MM.1S (cell line): ENCODE data around the gene SMU1.

Experiments used
- DNase-seq: peaks from one replicate; pipeline ENCODE4 v3.0.0-alpha.2; 2015
- H2AFZ ChIP-seq: fragments of 300-600 bp; sonication (generic); 2 replicates; pipeline ENCODE4 v1.6.0; 2016; ENCODE audit warnings: antibody characterized with exemption, low read length
- H3F3A ChIP-seq: fragments of 300-600 bp; sonication (generic); 2 replicates; pipeline ENCODE4 v1.6.1; 2016; ENCODE audit warnings: mild to moderate bottlenecking, antibody characterized with exemption, low read length, moderate library complexity, mixed read lengths; ENCODE audit not compliant: insufficient read depth
- H3K27ac ChIP-seq: fragments of 300-600 bp; sonication (generic); 2 replicates; pipeline ENCODE4 v1.5.1; 2016; ENCODE audit warnings: mild to moderate bottlenecking, low read length
- H3K27me3 ChIP-seq: fragments of 300-600 bp; sonication (generic); replicated peaks from 2 replicates; pipeline ENCODE4 v1.6.0; 2016; ENCODE audit warnings: low read length; ENCODE audit not compliant: insufficient read depth
- H3K36me3 ChIP-seq: fragments of 300-600 bp; sonication (generic); replicated peaks from 2 replicates; pipeline ENCODE4 v1.6.1; 2016; ENCODE audit warnings: mild to moderate bottlenecking, low read length, mixed read lengths; ENCODE audit not compliant: insufficient read depth
- H3K4me1 ChIP-seq: fragments of 300-600 bp; sonication (generic); 2 replicates; pipeline ENCODE4 v1.6.1; 2016; ENCODE audit warnings: low read length, mixed read lengths
- H3K4me2 ChIP-seq: fragments of 300-600 bp; sonication (generic); 2 replicates; pipeline ENCODE4 v1.6.0; 2016; ENCODE audit warnings: low read depth, low read length
- H3K4me3 ChIP-seq: fragments of 300-600 bp; sonication (generic); 2 replicates; pipeline ENCODE4 v1.5.1; 2016; ENCODE audit warnings: low read length, mixed read lengths
- H3K79me2 ChIP-seq: fragments of 300-600 bp; sonication (generic); 2 replicates; pipeline ENCODE4 v1.6.1; 2016; ENCODE audit warnings: mixed run types, low read length, mixed read lengths
- H3K9ac ChIP-seq: fragments of 300-600 bp; sonication (generic); 2 replicates; pipeline ENCODE4 v1.6.1; 2016; ENCODE audit warnings: low read length, mixed read lengths
- H3K9me2 ChIP-seq: fragments of 300-600 bp; sonication (generic); replicated peaks from 2 replicates; pipeline ENCODE4 v1.6.1; 2016; ENCODE audit warnings: mild to moderate bottlenecking, low read length, mixed read lengths; ENCODE audit not compliant: insufficient read depth
- H3K9me3 ChIP-seq: fragments of 300-600 bp; sonication (generic); replicated peaks from 2 replicates; pipeline ENCODE4 v1.6.1; 2016; ENCODE audit warnings: mild to moderate bottlenecking, low read length, mixed read lengths; ENCODE audit not compliant: insufficient read depth
- H4K20me1 ChIP-seq: fragments of 300-600 bp; sonication (generic); 2 replicates; pipeline ENCODE4 v1.6.1; 2016; ENCODE audit warnings: mild to moderate bottlenecking, low read length, moderate library complexity, mixed read lengths; ENCODE audit not compliant: insufficient read depth
- CTCF ChIP-seq: fragments of 300-600 bp; sonication (generic); IDR thresholded peaks from 2 replicates; pipeline ENCODE4 v1.5.1; 2016; ENCODE audit warnings: antibody characterized with exemption, low read length, mixed read lengths
- EZH2 ChIP-seq: fragments of 300-600 bp; sonication (generic); optimal IDR thresholded peaks from 2 replicates; pipeline ENCODE3; 2017; ENCODE audit warnings: low read depth, mild to moderate bottlenecking, antibody characterized with exemption, low read length, mixed read lengths
- EZH2phosphoT487 ChIP-seq: fragments of 300-600 bp; sonication (generic); IDR thresholded peaks from 2 replicates; pipeline ENCODE4 v1.6.1; 2018; ENCODE audit warnings: antibody characterized with exemption, low read length

SMU1 gene

GRCh38 chr9:33106827-33107621 lies 30.6 kb upstream of the SMU1 start:
- no peak for TF ChIP-seq EZH2
- DNase-seq, result no peak
- Histone ChIP-seq H3K4me2 (no peak overlapping the region), H3F3A (no peaks in the 10 kb centered on the region), H3K9ac (no peak overlapping the region), H3K79me2 (no peaks in the 10 kb centered on the region), H3K36me3 (no peaks in the 10 kb centered on the region), H2AFZ (no peak overlapping the region), H3K27ac (no peak overlapping the region), H4K20me1 (no peaks in the 10 kb centered on the region), H3K27me3 (no peaks in the 10 kb centered on the region), H3K4me1 (no peaks in the 10 kb centered on the region), H3K9me3 (no peaks in the 10 kb centered on the region), H3K4me3 (no peak overlapping the region), H3K9me2 (no peaks in the 10 kb centered on the region)

- Histone ChIP-seq H3F3A (no peaks in the 10 kb centered on the region), H3K4me2 (no peak overlapping the region), H3K9me2 (no peaks in the 10 kb centered on the region), H3K9me3 (no peaks in the 10 kb centered on the region), H2AFZ (no peak overlapping the region), H3K36me3 (no peaks in the 10 kb centered on the region), H3K4me3 (no peak overlapping the region), H3K9ac (no peak overlapping the region), H3K4me1 (no peaks in the 10 kb centered on the region), H3K79me2 (no peaks in the 10 kb centered on the region), H3K27ac (no peak overlapping the region), H3K27me3 (no peaks in the 10 kb centered on the region), H4K20me1 (no peaks in the 10 kb centered on the region)
- no peak for DNase-seq
- TF ChIP-seq EZH2 (no peak), CTCF (no peak), EZH2phosphoT487 (no peak)
These were observed 29.9 kb upstream of the SMU1 start for GRCh38 chr9:33106372-33106771.

DNA sequence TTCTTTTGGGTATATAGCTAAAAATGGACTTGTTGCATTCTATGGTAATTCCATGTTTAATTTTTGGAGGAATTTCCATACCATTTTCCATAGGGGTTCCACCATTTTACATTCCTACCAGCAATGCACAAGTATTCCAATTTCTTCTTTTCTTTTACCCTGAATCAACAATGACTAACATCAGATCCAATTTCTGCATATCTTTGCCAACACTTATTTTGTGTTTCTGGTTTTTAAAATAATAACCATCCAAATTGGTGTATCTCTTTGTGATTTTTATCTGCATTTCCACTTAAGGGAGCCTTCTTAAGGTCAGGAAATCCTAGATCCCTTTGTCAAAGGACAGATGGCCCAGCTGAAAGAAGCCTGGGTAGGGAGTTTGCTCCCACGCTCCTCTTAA lies 29.5 kb upstream of the SMU1 start:
- no peak for DNase-seq
- Histone ChIP-seq H3K79me2 (no peaks in the 10 kb centered on the region), H3K4me2 (no peak overlapping the region), H3K36me3 (no peaks in the 10 kb centered on the region), H3K9me2 (no peaks in the 10 kb centered on the region), H3K4me3 (no peak overlapping the region), H3K27ac (no peak overlapping the region), H3F3A (no peaks in the 10 kb centered on the region), H2AFZ (no peak overlapping the region), H4K20me1 (no peaks in the 10 kb centered on the region), H3K4me1 (no peaks in the 10 kb centered on the region), H3K9ac (no peak overlapping the region), H3K27me3 (no peaks in the 10 kb centered on the region), H3K9me3 (no peaks in the 10 kb centered on the region)
- TF ChIP-seq EZH2 (no peak), CTCF (no peak), EZH2phosphoT487 (no peak)

DNA sequence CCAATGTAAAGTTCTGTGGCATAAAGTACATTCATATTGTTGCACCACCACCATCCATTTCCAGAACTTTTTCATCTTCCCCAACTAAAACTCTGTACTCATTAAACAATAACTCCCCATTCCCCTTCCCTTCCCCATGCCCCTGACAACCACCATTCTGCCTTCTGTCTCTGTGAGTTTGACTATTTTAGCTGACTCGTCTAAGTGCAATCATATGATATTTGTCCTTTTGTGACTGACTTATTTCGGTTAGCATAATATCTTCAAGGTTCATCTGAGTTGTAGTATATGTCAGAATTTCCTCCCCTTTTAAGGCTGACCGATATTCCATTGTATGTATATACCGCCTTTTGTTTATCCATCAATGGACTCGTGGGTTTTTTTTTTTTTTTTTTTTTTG lies 29.0 kb upstream of the SMU1 start:
- Histone ChIP-seq H3K27ac (no peak overlapping the region), H3K27me3 (no peaks in the 10 kb centered on the region), H2AFZ (no peak overlapping the region), H3K9me2 (no peaks in the 10 kb centered on the region), H3K4me2 (no peak overlapping the region), H3F3A (no peaks in the 10 kb centered on the region), H3K36me3 (no peaks in the 10 kb centered on the region), H3K9me3 (no peaks in the 10 kb centered on the region), H3K9ac (no peak overlapping the region), H3K4me1 (no peaks in the 10 kb centered on the region), H3K4me3 (no peak overlapping the region), H3K79me2 (no peaks in the 10 kb centered on the region), H4K20me1 (no peaks in the 10 kb centered on the region)
- no peak for DNase-seq
- TF ChIP-seq EZH2 (no peak), EZH2phosphoT487 (no peak), CTCF (no peak)
